ENCODE data around the gene TMEM72.

GRCh38 chr10:44914891-44915290 is 3.8 kb downstream of the TMEM72 start:
- TF ChIP-seq, protein P1, sequence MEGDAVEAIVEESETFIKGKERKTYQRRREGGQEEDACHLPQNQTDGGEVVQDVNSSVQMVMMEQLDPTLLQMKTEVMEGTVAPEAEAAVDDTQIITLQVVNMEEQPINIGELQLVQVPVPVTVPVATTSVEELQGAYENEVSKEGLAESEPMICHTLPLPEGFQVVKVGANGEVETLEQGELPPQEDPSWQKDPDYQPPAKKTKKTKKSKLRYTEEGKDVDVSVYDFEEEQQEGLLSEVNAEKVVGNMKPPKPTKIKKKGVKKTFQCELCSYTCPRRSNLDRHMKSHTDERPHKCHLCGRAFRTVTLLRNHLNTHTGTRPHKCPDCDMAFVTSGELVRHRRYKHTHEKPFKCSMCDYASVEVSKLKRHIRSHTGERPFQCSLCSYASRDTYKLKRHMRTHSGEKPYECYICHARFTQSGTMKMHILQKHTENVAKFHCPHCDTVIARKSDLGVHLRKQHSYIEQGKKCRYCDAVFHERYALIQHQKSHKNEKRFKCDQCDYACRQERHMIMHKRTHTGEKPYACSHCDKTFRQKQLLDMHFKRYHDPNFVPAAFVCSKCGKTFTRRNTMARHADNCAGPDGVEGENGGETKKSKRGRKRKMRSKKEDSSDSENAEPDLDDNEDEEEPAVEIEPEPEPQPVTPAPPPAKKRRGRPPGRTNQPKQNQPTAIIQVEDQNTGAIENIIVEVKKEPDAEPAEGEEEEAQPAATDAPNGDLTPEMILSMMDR (IDR thresholded peaks at IDR 0.05) = no peak
- no peak for TF ChIP-seq ESRRA (IDR thresholded peaks at IDR 0.05; ENCODE audit: borderline replicate concordance, low read length)
- no peak for TF ChIP-seq TP53 (CRISPR knock-in tag; IDR thresholded peaks at IDR 0.05)
- TF ChIP-seq, protein P2, sequence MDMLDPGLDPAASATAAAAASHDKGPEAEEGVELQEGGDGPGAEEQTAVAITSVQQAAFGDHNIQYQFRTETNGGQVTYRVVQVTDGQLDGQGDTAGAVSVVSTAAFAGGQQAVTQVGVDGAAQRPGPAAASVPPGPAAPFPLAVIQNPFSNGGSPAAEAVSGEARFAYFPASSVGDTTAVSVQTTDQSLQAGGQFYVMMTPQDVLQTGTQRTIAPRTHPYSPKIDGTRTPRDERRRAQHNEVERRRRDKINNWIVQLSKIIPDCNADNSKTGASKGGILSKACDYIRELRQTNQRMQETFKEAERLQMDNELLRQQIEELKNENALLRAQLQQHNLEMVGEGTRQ (IDR thresholded peaks at IDR 0.05) = no peak
- TF ChIP-seq EHMT2 (IDR thresholded peaks at IDR 0.05; ENCODE audit: low read depth) = no peak
- TF ChIP-seq POLR2A (IDR thresholded peaks at IDR 0.05; ENCODE audit: low read length) = no peak
- no peak for TF ChIP-seq SMC3 (IDR thresholded peaks at IDR 0.05)
- TF ChIP-seq FOSB (CRISPR knock-in tag; IDR thresholded peaks at IDR 0.05) = no peak
